HepG2 (cell line): ENCODE data around the gene FAM24B. TPM values are rescaled to one million over a fixed set of nuclear protein-coding genes. Genes with fewer than 3 reads are reported as not detected.
"Not testable (repeated sequence)": the region's sequence is repeated elsewhere in the genome, so short reads cannot be mapped to it uniquely, and the experiment has no call there.

ENCODE experiments used
- ATAC-seq: fragments of 200-7000 bp; cut with Tn5 transposase; 3 replicates; pipeline ENCODE4 v1.9.1; 2020; ENCODE audit warnings: mild to moderate bottlenecking, moderate library complexity
- BruUV-seq: library from RNA; stranded (reverse); fragments of 400-500 nt; replicated peaks from 2 replicates; lab custom pipeline; 2021; lab: Mats Ljungman, UMichigan
- CTCF ChIA-PET: fragments of 300-600 bp; formaldehyde crosslinking; extraction: SDS; loops from one replicate; lab custom pipeline; 2021; ENCODE audit warnings: low total read pairs, inconsistent platforms, low intra/inter-chr PET ratio; lab: Yijun Ruan, JAX
- POLR2A ChIA-PET: fragments of 350-600 bp; sonication (Branson Sonifier 250); formaldehyde crosslinking; loops from one replicate; lab custom pipeline; 2020; ENCODE audit warnings: antibody characterized with exemption, inconsistent platforms; lab: Yijun Ruan, JAX
- DNase-seq: peaks from one replicate; pipeline ENCODE4 v3.0.0-alpha.2; 2015; ENCODE audit warnings: low spot score
- FAIRE-seq: peaks from 3 replicates; lab custom pipeline; 2011; peaks lifted over from hg19 to GRCh38; lab: Jason Lieb, UNC
- H2AFZ ChIP-seq: one replicate; pipeline ENCODE4 v1.6.1; 2011; ENCODE audit warnings: low read length, inconsistent platforms
- H3K27ac ChIP-seq: fragments of 300-600 bp; 3 replicates; pipeline ENCODE4 v1.8.0; 2011; ENCODE audit warnings: mixed run types, mild to moderate bottlenecking, mixed read lengths, low read length, inconsistent platforms; ENCODE audit not compliant: insufficient read depth; ENCODE audit errors: extremely low read length
- H3K27me3 ChIP-seq, 2 experiments: fragments of 200-600 bp in 1 of 2; 2 replicates in 1 of 2; 3 replicates in 1 of 2; pipeline versions ENCODE4 v1.6.0 to v1.8.0; 2011; ENCODE audit warnings: low read length in 2 of 2, mild to moderate bottlenecking in 2 of 2, moderate library complexity in 2 of 2, inconsistent platforms in 1 of 2; ENCODE audit not compliant: insufficient read depth in 2 of 2, control insufficient read depth in 1 of 2
- H3K36me3 ChIP-seq, 2 experiments: fragments of 200-600 bp in 1 of 2; replicated peaks in 1 of 2; 2 replicates in 1 of 2; 3 replicates in 1 of 2; pipeline versions ENCODE4 v1.5.1 to v1.8.0; 2011; ENCODE audit warnings: low read length in 2 of 2, inconsistent platforms in 1 of 2; ENCODE audit not compliant: insufficient read depth in 2 of 2, control insufficient read depth in 1 of 2
- H3K4me1 ChIP-seq: 2 replicates; pipeline ENCODE4 v1.5.1; 2012; ENCODE audit warnings: low read length, inconsistent platforms; ENCODE audit not compliant: insufficient read depth
- H3K4me2 ChIP-seq: 2 replicates; pipeline ENCODE4 v1.6.0; 2011; ENCODE audit warnings: low read depth, low read length, inconsistent platforms
- H3K4me3 ChIP-seq, 3 experiments: fragments of 200-600 bp in 1 of 3; sonication (generic), shearing (Covaris generic) in 1 of 3; replicated peaks in 1 of 3; 2 replicates each; pipeline ENCODE4 v1.5.1; 2011 to 2016; ENCODE audit warnings: low read length in 3 of 3, inconsistent platforms in 2 of 3, low read depth in 2 of 3, mild to moderate bottlenecking in 2 of 3, control low read depth in 1 of 3, mixed read lengths in 1 of 3; ENCODE audit not compliant: insufficient read depth in 1 of 3
- H3K79me2 ChIP-seq: one replicate; pipeline ENCODE4 v1.6.1; 2011; ENCODE audit warnings: low read length, inconsistent platforms; ENCODE audit not compliant: insufficient read depth
- H3K9ac ChIP-seq: 2 replicates; pipeline ENCODE4 v1.6.0; 2011; ENCODE audit warnings: mild to moderate bottlenecking, low read depth, low read length, inconsistent platforms; ENCODE audit not compliant: insufficient read depth
- H3K9me3 ChIP-seq: 2 replicates; pipeline ENCODE4 v1.5.1; 2012; ENCODE audit warnings: mild to moderate bottlenecking, low read length
- H4K20me1 ChIP-seq: 2 replicates; pipeline ENCODE4 v1.6.0; 2011; ENCODE audit warnings: inconsistent platforms, mild to moderate bottlenecking, low read length, moderate library complexity; ENCODE audit not compliant: insufficient read depth
- KAT8 ChIP-seq: IDR thresholded peaks from 2 replicates; pipeline ENCODE4 v1.6.1; 2016; ENCODE audit warnings: missing genetic modification reagents, missing compliant biosample characterization
- ONECUT2 ChIP-seq: sonication (generic); formaldehyde crosslinking; IDR thresholded peaks from 2 replicates; pipeline ENCODE4 v1.4.0; 2020; ENCODE audit warnings: missing genetic modification reagents
- TGIF2 ChIP-seq: IDR thresholded peaks from 2 replicates; pipeline ENCODE4 v1.6.1; 2016; ENCODE audit warnings: control low read depth, missing compliant biosample characterization
- ZFP36 ChIP-seq: fragments of 150-350 bp; IDR thresholded peaks from 2 replicates; pipeline ENCODE4 v1.6.1; 2018; ENCODE audit warnings: borderline replicate concordance, low read length, low read depth; ENCODE audit not compliant: partially characterized antibody
- ZNF839 ChIP-seq: sonication (generic); formaldehyde crosslinking; IDR thresholded peaks from 2 replicates; pipeline ENCODE4 v1.4.0; 2020; ENCODE audit warnings: missing genetic modification reagents, mild to moderate bottlenecking, borderline replicate concordance
- WGBS: methylation state at CpG from one replicate; pipeline ENCODE4 v1.1.6; 2017; ENCODE audit warnings: low lambda C conversion rate; 5-methylcytosine and 5-hydroxymethylcytosine counted together
- in situ Hi-C: cut with HindIII; loops from 2 replicates; pipeline ENCODE4 v1.10.0; 2017; ENCODE audit warnings: low pct_unique_long_range_greater_than_20kb; ENCODE audit not compliant: extremely low pct_ligation_motif_present
- intact Hi-C: fragments of 100-400 bp; cut with micrococcal nuclease; formaldehyde crosslinking; loops from one replicate; pipeline ENCODE4 v1.10.0; 2022; ENCODE audit not compliant: unreplicated experiment
- polyA plus RNA-seq, 8 experiments: library from polyadenylated mRNA; depleted of rRNA in 3 of 8; stranded (reverse) in 7 of 8; unstranded in 1 of 8; fragments of >200 nt; fragmentation: Illumina TruSeq in 4 of 8; extraction: Trizol in 4 of 8; gene quantifications; 2 replicates each; pipeline versions ENCODE4 v1.2.1 to v1.2.3, GENCODE V29; 2011 to 2016; ENCODE audit warnings: low read depth in 4 of 8, missing spikeins in 1 of 8, mixed read lengths in 1 of 8; ENCODE audit not compliant: insufficient read depth in 1 of 8
- total RNA-seq, 5 experiments: library from RNA; depleted of rRNA; stranded (reverse); fragments of >200 nt; fragmentation: Illumina TruSeq; extraction: Trizol; gene quantifications; 2 replicates each; pipeline ENCODE4 v1.2.3, GENCODE V29; 2016; ENCODE audit warnings: low read depth in 1 of 5

FAM24B gene
- total and polyA plus RNA-seq, 2 of the 13 experiments (the other 11 are each of a cell fraction or from before 2014, with no cell fraction given): 1.9 to 3.0 TPM

DNA sequence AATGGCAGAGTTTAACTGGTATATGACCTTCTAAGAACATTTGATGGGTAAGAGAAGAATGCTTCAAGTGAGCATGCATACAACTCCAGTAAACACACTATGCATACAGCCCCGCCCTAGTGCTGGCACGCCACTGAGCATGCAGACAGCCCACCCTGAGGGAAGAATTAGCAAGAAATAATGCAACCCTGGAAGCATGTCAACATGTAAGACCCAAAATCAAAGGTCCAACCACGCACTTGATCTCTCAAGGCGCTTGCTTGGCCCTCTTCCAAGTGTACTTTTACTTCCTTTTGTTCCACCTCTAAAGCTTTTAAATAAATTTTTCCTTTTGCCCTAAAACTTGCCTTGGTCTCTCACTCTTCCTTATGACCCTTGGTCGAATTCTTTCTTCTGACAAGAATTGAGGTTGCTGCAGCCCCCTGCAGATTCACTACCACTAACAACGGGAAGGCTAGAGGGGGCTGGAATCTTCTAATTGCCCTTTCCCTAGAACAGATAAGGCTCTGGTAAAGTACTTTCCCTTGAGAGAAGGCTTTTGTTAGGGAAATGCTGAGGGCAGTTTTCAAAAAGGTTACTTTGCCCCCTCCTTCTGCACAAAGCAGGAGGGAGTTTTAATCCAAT lies 3.4 kb downstream of the FAM24B start (continued):
- TF ChIP-seq ZNF839 (CRISPR knock-in tag) (no peak), ONECUT2 (CRISPR knock-in tag) (no peak), ZFP36 (no peak), TGIF2 (CRISPR knock-in tag) (no peak), KAT8 (CRISPR knock-in tag) (no peak)

DNA sequence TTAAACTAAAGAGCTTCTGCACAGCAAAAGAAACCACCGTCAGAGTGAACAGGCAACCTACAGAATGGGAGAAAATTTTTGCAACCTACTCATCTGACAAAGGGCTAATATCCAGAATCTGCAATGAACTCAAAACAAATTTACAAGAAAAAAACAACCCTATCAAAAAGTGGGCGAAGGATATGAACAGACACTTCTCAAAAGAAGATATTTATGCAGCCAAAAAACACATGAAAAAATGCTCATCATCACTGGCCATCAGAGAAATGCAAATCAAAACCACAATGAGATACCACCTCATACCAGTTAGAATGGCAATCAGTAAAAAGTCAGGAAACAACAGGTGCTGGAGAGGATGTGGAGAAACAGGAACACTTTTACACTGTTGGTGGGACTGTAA lies 7.4 kb downstream of the FAM24B start:
- ATAC-seq, CTCF ChIA-PET, H3K4me3 ChIP-seq, H3K4me1 ChIP-seq, in situ Hi-C loops, H3K36me3 ChIP-seq, POLR2A ChIA-PET, H4K20me1 ChIP-seq, H3K27me3 ChIP-seq, FAIRE-seq, DNase-seq, H3K79me2 ChIP-seq, intact Hi-C loops, H3K9ac ChIP-seq, H2AFZ ChIP-seq, H3K9me3 ChIP-seq, H3K27ac ChIP-seq, BruUV-seq, H3K4me2 ChIP-seq: not testable (repeated sequence)
- 49% methylated on average over 2 of the region's 2 CpGs for WGBS

DNA sequence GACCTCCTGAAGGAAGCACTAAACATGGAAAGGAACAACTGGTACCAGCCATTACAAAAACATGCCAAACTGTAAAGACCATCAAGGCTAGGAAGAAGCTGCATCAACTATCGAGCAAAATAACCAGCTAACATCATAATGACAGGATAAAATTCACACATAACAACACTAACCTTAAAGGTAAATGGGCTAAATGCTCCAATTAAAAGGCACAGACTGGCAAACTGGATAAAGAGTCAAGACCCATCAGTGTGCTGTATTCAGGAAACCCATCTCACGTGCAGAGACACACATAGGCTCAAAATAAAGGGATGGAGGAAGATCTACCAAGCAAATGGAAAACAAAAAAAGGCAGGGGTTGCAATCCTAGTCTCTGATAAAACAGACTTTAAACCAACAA lies 10.6 kb downstream of the FAM24B start:
- H3K27me3 ChIP-seq, in situ Hi-C loops, FAIRE-seq, H2AFZ ChIP-seq, H3K9me3 ChIP-seq, DNase-seq, H3K79me2 ChIP-seq, POLR2A ChIA-PET, H3K36me3 ChIP-seq, H3K4me2 ChIP-seq, H3K4me3 ChIP-seq, BruUV-seq, ATAC-seq, H3K9ac ChIP-seq, CTCF ChIA-PET, H3K27ac ChIP-seq, intact Hi-C loops, H4K20me1 ChIP-seq: not testable (repeated sequence)
- peaks cover 17% of the 10 kb centered on the region for H3K4me1 ChIP-seq
- 52% methylated on average over 2 of the region's 2 CpGs for WGBS

GRCh38 chr10:122866757-122867482 lies 12.5 kb downstream of the FAM24B start:
- DNase-seq, CTCF ChIA-PET, H3K4me2 ChIP-seq, H3K9me3 ChIP-seq, POLR2A ChIA-PET, H3K27me3 ChIP-seq, in situ Hi-C loops, H3K27ac ChIP-seq, FAIRE-seq, BruUV-seq, H3K36me3 ChIP-seq, H3K4me3 ChIP-seq, H3K79me2 ChIP-seq, ATAC-seq, intact Hi-C loops, H3K9ac ChIP-seq, H4K20me1 ChIP-seq, H2AFZ ChIP-seq: not testable (repeated sequence)
- H3K4me1 ChIP-seq: peaks cover 21% of the 10 kb centered on the region
- 52% methylated on average over 3 of the region's 3 CpGs for WGBS
